Measurements from ENCODE around the gene HYAL1.
A peak's percentile ranks its signal among the peaks of the same experiment; 100 is the strongest.
"Not testable (repeated sequence)": the region's sequence is repeated elsewhere in the genome, so short reads cannot be mapped to it uniquely, and the experiment has no call there.

HYAL1 gene

GRCh38 chr3:50275996-50276761, 27.2 kb downstream of the HYAL1 start:
- no peak for DNase-seq (ENCODE audit: insufficient read length, low spot score)
- FAIRE-seq: no peak
- TF ChIP-seq SPI1 (IDR thresholded peaks at IDR 0.05; ENCODE audit: low read depth, low read length): no peak
- TF ChIP-seq POU2F2 (IDR thresholded peaks at IDR 0.05; ENCODE audit: low read depth, low read length): no peak
- TF ChIP-seq POLR2A (IDR thresholded peaks at IDR 0.05; ENCODE audit: low read depth, low read length): no peak
- no peak for TF ChIP-seq PAX5 (IDR thresholded peaks at IDR 0.05; ENCODE audit: insufficient read depth, low read length, severe bottlenecking)
- no peak for TF ChIP-seq TAF1 (IDR thresholded peaks at IDR 0.05; ENCODE audit: low read depth, low read length)
- no peak for TF ChIP-seq POLR2AphosphoS5 (IDR thresholded peaks at IDR 0.05; ENCODE audit: low read depth, low read length)

GRCh38 chr3:50275141-50275995, 28.0 kb downstream of the HYAL1 start:
- no peak for TF ChIP-seq SPI1 (IDR thresholded peaks at IDR 0.05; ENCODE audit: low read depth, low read length)
- TF ChIP-seq POU2F2 (IDR thresholded peaks at IDR 0.05; ENCODE audit: low read depth, low read length): no peak
- no peak for TF ChIP-seq PAX5 (IDR thresholded peaks at IDR 0.05; ENCODE audit: insufficient read depth, low read length, severe bottlenecking)
- no peak for TF ChIP-seq POLR2A (IDR thresholded peaks at IDR 0.05; ENCODE audit: low read depth, low read length)
- no peak for TF ChIP-seq POLR2AphosphoS5 (IDR thresholded peaks at IDR 0.05; ENCODE audit: low read depth, low read length)
- no peak for TF ChIP-seq TAF1 (IDR thresholded peaks at IDR 0.05; ENCODE audit: low read depth, low read length)

GRCh38 chr3:50274371-50275104, 28.8 kb downstream of the HYAL1 start:
- peak; percentile 85 for FAIRE-seq
- TF ChIP-seq POLR2A (IDR thresholded peaks at IDR 0.05; ENCODE audit: low read depth, low read length) (no peak), SPI1 (IDR thresholded peaks at IDR 0.05; ENCODE audit: low read depth, low read length) (no peak)
- peak; percentile 71 for DNase-seq (ENCODE audit: insufficient read length, low spot score)

More at GRCh38 chr3:50275141-50275995, 28.0 kb downstream of the HYAL1 start:
- FAIRE-seq: no peak
- no peak for DNase-seq (ENCODE audit: insufficient read length, low spot score)

- DNase-seq (ENCODE audit: insufficient read length, low spot score): no peak
- FAIRE-seq: no peak
- no peak for TF ChIP-seq POLR2A (IDR thresholded peaks at IDR 0.05; ENCODE audit: low read depth, low read length)
- TF ChIP-seq POU2F2 (IDR thresholded peaks at IDR 0.05; ENCODE audit: low read depth, low read length): no peak
- TF ChIP-seq TAF1 (IDR thresholded peaks at IDR 0.05; ENCODE audit: low read depth, low read length): no peak
- TF ChIP-seq POLR2AphosphoS5 (IDR thresholded peaks at IDR 0.05; ENCODE audit: low read depth, low read length): no peak
- no peak for TF ChIP-seq PAX5 (IDR thresholded peaks at IDR 0.05; ENCODE audit: insufficient read depth, low read length, severe bottlenecking)
- no peak for TF ChIP-seq SPI1 (IDR thresholded peaks at IDR 0.05; ENCODE audit: low read depth, low read length)
Measured at GRCh38 chr3:50273689-50274065, 29.7 kb downstream of the HYAL1 start.

GRCh38 chr3:50272911-50273688, 30.3 kb downstream of the HYAL1 start:
- FAIRE-seq (peak; percentile 99), DNase-seq (ENCODE audit: insufficient read length, low spot score) (peak; percentile 99)
- TF ChIP-seq POLR2A (IDR thresholded peaks at IDR 0.05; ENCODE audit: low read depth, low read length) (no peak), POLR2AphosphoS5 (IDR thresholded peaks at IDR 0.05; ENCODE audit: low read depth, low read length) (no peak), POU2F2 (IDR thresholded peaks at IDR 0.05; ENCODE audit: low read depth, low read length) (peak; percentile 72; the same call in 1 of the 2 replicates), TAF1 (IDR thresholded peaks at IDR 0.05; ENCODE audit: low read depth, low read length) (no peak), SPI1 (IDR thresholded peaks at IDR 0.05; ENCODE audit: low read depth, low read length) (no peak), PAX5 (IDR thresholded peaks at IDR 0.05; ENCODE audit: insufficient read depth, low read length, severe bottlenecking) (peak; percentile 29)

GRCh38 chr3:50272538-50272910, 30.9 kb downstream of the HYAL1 start:
- FAIRE-seq; DNase-seq (ENCODE audit: insufficient read length, low spot score): not testable (repeated sequence)

- FAIRE-seq (no peak), DNase-seq (ENCODE audit: insufficient read length, low spot score) (no peak)
- TF ChIP-seq POLR2A (IDR thresholded peaks at IDR 0.05; ENCODE audit: low read depth, low read length) (no peak), POLR2AphosphoS5 (IDR thresholded peaks at IDR 0.05; ENCODE audit: low read depth, low read length) (no peak), TAF1 (IDR thresholded peaks at IDR 0.05; ENCODE audit: low read depth, low read length) (no peak), PAX5 (IDR thresholded peaks at IDR 0.05; ENCODE audit: insufficient read depth, low read length, severe bottlenecking) (no peak), SPI1 (IDR thresholded peaks at IDR 0.05; ENCODE audit: low read depth, low read length) (no peak), POU2F2 (IDR thresholded peaks at IDR 0.05; ENCODE audit: low read depth, low read length) (no peak)
Measured at GRCh38 chr3:50271314-50271936, 31.9 kb downstream of the HYAL1 start.

GRCh38 chr3:50270422-50271224, 32.8 kb downstream of the HYAL1 start:
- TF ChIP-seq POLR2A (IDR thresholded peaks at IDR 0.05; ENCODE audit: low read depth, low read length): no peak
- no peak for TF ChIP-seq POU2F2 (IDR thresholded peaks at IDR 0.05; ENCODE audit: low read depth, low read length)
- no peak for TF ChIP-seq PAX5 (IDR thresholded peaks at IDR 0.05; ENCODE audit: insufficient read depth, low read length, severe bottlenecking)
- TF ChIP-seq SPI1 (IDR thresholded peaks at IDR 0.05; ENCODE audit: low read depth, low read length): no peak
- TF ChIP-seq POLR2AphosphoS5 (IDR thresholded peaks at IDR 0.05; ENCODE audit: low read depth, low read length): no peak
- no peak for TF ChIP-seq TAF1 (IDR thresholded peaks at IDR 0.05; ENCODE audit: low read depth, low read length)
- no peak for FAIRE-seq
- no peak for DNase-seq (ENCODE audit: insufficient read length, low spot score)
